ENCODE data around the gene PLCB2. TPM values are rescaled to one million over a fixed set of nuclear protein-coding genes. Genes with fewer than 3 reads are reported as not detected.

The PLCB2 gene
- total RNA-seq, 2 donors from 2014 or later = 4.4 to 5.3 TPM

GRCh38 chr15:40331026-40331425, 23.3 kb upstream of the PLCB2 start:
- DNase-seq = no peak
- peaks cover 33% of the 10 kb centered on the region for H3K27me3 Mint-ChIP-seq (ENCODE audit: insufficient read depth)
- no peaks in the 10 kb centered on the region for H3K36me3 Mint-ChIP-seq (ENCODE audit: low read depth)
- Histone ChIP-seq H3K4me3 (ENCODE audit: low read length) (no peak overlapping the region), H3K27me3 (ENCODE audit: control insufficient read depth, insufficient read depth, low read length, poor library complexity, severe bottlenecking) (peaks cover 16% of the 10 kb centered on the region), H3K9ac (ENCODE audit: extremely low read depth, low read length, poor library complexity, severe bottlenecking) (no peak overlapping the region), H3K9me3 (ENCODE audit: control insufficient read depth, low read length) (no peaks in the 10 kb centered on the region), H3K36me3 (ENCODE audit: control insufficient read depth, insufficient read depth, low read length) (no peaks in the 10 kb centered on the region), H3K4me1 (ENCODE audit: control insufficient read depth, insufficient read depth, low read length) (no peaks in the 10 kb centered on the region), H3K27ac (ENCODE audit: low read depth, low read length) (no peak overlapping the region)
- H3K4me3 Mint-ChIP-seq = no peak overlapping the region
- no peaks in the 10 kb centered on the region for H3K9me3 Mint-ChIP-seq
- H3K4me1 Mint-ChIP-seq = peaks cover 20% of the 10 kb centered on the region
- no peak for TF ChIP-seq CTCF (conservative IDR thresholded peaks at IDR 0.05)
- 91 to 97% methylated on average over 6 to 7 of the region's 7 CpGs for WGBS, 2 experiments (ENCODE audit: insufficient coverage in 1 of 2, insufficient read length in 1 of 2)
- no peak overlapping the region for H3K27ac Mint-ChIP-seq

- DNase-seq = no peak
- Histone ChIP-seq H3K4me1 (ENCODE audit: control insufficient read depth, insufficient read depth, low read length) (no peaks in the 10 kb centered on the region), H3K9me3 (ENCODE audit: control insufficient read depth, low read length) (no peaks in the 10 kb centered on the region), H3K9ac (ENCODE audit: extremely low read depth, low read length, poor library complexity, severe bottlenecking) (no peak overlapping the region), H3K4me3 (ENCODE audit: low read length) (no peak overlapping the region), H3K36me3 (ENCODE audit: control insufficient read depth, insufficient read depth, low read length) (no peaks in the 10 kb centered on the region), H3K27me3 (ENCODE audit: control insufficient read depth, insufficient read depth, low read length, poor library complexity, severe bottlenecking) (peaks cover 22% of the 10 kb centered on the region), H3K27ac (ENCODE audit: low read depth, low read length) (peak overlapping the region; percentile 19)
- Mint-ChIP-seq H3K36me3 (ENCODE audit: low read depth) (no peaks in the 10 kb centered on the region), H3K4me1 (peaks cover 21% of the 10 kb centered on the region), H3K27ac (no peak overlapping the region), H3K27me3 (ENCODE audit: insufficient read depth) (peaks cover 37% of the 10 kb centered on the region), H3K4me3 (no peak overlapping the region), H3K9me3 (no peaks in the 10 kb centered on the region)
- no peak for TF ChIP-seq CTCF (conservative IDR thresholded peaks at IDR 0.05)
- 50 to 93% methylated on average over 2 to 5 of the region's 5 CpGs for WGBS, 2 experiments (ENCODE audit: insufficient coverage in 1 of 2, insufficient read length in 1 of 2)
Measured at GRCh38 chr15:40330368-40330836, 22.7 kb upstream of the PLCB2 start.

GRCh38 chr15:40329804-40330203, 22.1 kb upstream of the PLCB2 start:
- Mint-ChIP-seq H3K27ac (no peak overlapping the region), H3K36me3 (ENCODE audit: low read depth) (no peaks in the 10 kb centered on the region), H3K4me1 (peaks cover 21% of the 10 kb centered on the region), H3K4me3 (no peak overlapping the region), H3K27me3 (ENCODE audit: insufficient read depth) (peaks cover 43% of the 10 kb centered on the region), H3K9me3 (no peaks in the 10 kb centered on the region)
- Histone ChIP-seq H3K27me3 (ENCODE audit: control insufficient read depth, insufficient read depth, low read length, poor library complexity, severe bottlenecking) (peaks cover 28% of the 10 kb centered on the region), H3K4me3 (ENCODE audit: low read length) (no peak overlapping the region), H3K9me3 (ENCODE audit: control insufficient read depth, low read length) (no peaks in the 10 kb centered on the region), H3K36me3 (ENCODE audit: control insufficient read depth, insufficient read depth, low read length) (no peaks in the 10 kb centered on the region), H3K9ac (ENCODE audit: extremely low read depth, low read length, poor library complexity, severe bottlenecking) (no peak overlapping the region), H3K4me1 (ENCODE audit: control insufficient read depth, insufficient read depth, low read length) (no peaks in the 10 kb centered on the region), H3K27ac (ENCODE audit: low read depth, low read length) (peak overlapping the region; percentile 19)
- no peak for TF ChIP-seq CTCF (conservative IDR thresholded peaks at IDR 0.05)
- DNase-seq = no peak
- 84 to 91% methylated on average over 7 of the region's 7 CpGs for WGBS, 2 experiments (ENCODE audit: insufficient coverage in 1 of 2, insufficient read length in 1 of 2)
